PFSK-1 (cell line): ENCODE results near the gene RBM33.

Source experiments
- FOXP2 ChIP-seq: optimal IDR thresholded peaks from 2 replicates; pipeline ENCODE3; 2011; ENCODE audit warnings: borderline replicate concordance, control low read depth, inconsistent platforms; ENCODE audit not compliant: insufficient read depth; ENCODE audit errors: extremely low read length, extremely low read depth
- POLR2AphosphoS5 ChIP-seq: IDR thresholded peaks from 2 replicates; pipeline ENCODE4 v1.6.1; 2012; ENCODE audit warnings: low read depth, mild to moderate bottlenecking, control low read depth, low read length, moderate library complexity
- SIN3A ChIP-seq: IDR thresholded peaks from 2 replicates; pipeline ENCODE4 v1.6.1; 2012; ENCODE audit warnings: mild to moderate bottlenecking, low read length, moderate library complexity, borderline replicate concordance; ENCODE audit not compliant: insufficient read depth
- TF ChIP-seq, protein P1 (sequence below), 2 experiments: IDR thresholded peaks; 2 replicates each; pipeline versions ENCODE4 v1.6.1 to v1.8.0; 2011 to 2012; ENCODE audit warnings: low read depth in 2 of 2, low read length in 2 of 2, control low read depth in 1 of 2, inconsistent platforms in 1 of 2, mild to moderate bottlenecking in 1 of 2, moderate library complexity in 1 of 2; ENCODE audit not compliant: insufficient read depth in 1 of 2

DNA sequence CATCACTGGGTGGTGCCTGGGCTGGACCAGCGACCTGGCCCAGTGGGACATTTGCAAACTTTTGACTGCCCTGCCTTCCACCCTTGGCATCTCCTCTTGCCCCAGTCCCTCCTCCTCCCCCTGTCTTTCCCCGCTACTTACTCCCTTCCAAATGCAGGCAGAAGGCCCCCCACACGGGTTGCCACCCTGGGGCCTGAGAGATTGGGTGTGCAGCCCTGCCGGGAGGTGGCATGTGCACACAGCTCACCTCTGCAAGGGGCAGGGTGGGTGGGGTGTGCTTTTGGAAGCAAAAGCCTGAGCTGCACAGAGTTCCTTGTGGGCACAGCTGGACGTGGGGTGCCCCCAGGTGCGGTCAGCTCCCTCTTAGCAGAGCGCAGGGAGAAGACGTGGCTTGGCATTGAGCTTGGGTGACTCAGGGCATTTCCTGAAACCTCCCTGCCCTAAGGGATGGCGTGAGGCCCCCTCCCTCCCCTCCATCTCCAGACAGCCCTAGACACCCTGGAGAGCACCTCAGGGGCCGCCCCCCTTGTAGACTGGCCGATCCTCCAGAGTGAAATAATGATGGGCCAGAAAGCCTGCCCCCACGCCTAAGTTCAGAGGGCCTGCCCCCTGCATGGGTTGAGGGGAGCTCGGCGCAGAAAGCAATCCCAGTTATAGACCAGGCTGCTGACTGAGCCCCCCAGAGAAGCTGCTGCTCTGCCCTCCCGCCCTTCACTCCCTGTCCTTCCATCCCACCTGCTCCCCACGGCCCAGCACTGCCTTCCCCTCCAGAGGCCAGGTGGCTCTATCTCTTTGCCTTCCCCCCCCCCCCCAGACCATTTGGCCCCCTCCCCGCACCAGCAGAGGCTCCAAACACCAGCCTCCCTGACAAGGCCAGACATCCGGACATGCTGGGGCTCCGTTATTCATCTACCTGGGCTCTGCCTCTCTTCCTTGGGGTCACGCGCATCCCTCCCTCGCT lies 170.1 kb downstream of the RBM33 start:
- TF ChIP-seq SIN3A: no peak
- TF ChIP-seq, protein P1, sequence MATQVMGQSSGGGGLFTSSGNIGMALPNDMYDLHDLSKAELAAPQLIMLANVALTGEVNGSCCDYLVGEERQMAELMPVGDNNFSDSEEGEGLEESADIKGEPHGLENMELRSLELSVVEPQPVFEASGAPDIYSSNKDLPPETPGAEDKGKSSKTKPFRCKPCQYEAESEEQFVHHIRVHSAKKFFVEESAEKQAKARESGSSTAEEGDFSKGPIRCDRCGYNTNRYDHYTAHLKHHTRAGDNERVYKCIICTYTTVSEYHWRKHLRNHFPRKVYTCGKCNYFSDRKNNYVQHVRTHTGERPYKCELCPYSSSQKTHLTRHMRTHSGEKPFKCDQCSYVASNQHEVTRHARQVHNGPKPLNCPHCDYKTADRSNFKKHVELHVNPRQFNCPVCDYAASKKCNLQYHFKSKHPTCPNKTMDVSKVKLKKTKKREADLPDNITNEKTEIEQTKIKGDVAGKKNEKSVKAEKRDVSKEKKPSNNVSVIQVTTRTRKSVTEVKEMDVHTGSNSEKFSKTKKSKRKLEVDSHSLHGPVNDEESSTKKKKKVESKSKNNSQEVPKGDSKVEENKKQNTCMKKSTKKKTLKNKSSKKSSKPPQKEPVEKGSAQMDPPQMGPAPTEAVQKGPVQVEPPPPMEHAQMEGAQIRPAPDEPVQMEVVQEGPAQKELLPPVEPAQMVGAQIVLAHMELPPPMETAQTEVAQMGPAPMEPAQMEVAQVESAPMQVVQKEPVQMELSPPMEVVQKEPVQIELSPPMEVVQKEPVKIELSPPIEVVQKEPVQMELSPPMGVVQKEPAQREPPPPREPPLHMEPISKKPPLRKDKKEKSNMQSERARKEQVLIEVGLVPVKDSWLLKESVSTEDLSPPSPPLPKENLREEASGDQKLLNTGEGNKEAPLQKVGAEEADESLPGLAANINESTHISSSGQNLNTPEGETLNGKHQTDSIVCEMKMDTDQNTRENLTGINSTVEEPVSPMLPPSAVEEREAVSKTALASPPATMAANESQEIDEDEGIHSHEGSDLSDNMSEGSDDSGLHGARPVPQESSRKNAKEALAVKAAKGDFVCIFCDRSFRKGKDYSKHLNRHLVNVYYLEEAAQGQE (IDR thresholded peaks at IDR 0.05; ENCODE audit: insufficient read depth in 1 of 2, low read depth in 2 of 2, low read length in 2 of 2): no peak
- TF ChIP-seq POLR2AphosphoS5: no peak
- no peak for TF ChIP-seq FOXP2
